ENCODE results near the gene PTPMT1.
"Not testable (repeated sequence)": the region's sequence is repeated elsewhere in the genome, so short reads cannot be mapped to it uniquely, and the experiment has no call there.

The PTPMT1 gene

GRCh38 chr11:47565340-47566148, at the start of gene PTPMT1:
TSS of gene PTPMT1 (plus strand) at chr11:47565599. CDS start at chr11:47565623, 24 bp downstream.
- peak; percentile 79 for DNase-seq (ENCODE audit: low spot score)

GRCh38 chr11:47516155-47516554, 49.2 kb upstream of the PTPMT1 start:
- DNase-seq (ENCODE audit: low spot score) = no peak

- DNase-seq (ENCODE audit: low spot score) = no peak
These were observed 48.2 kb upstream of the PTPMT1 start for GRCh38 chr11:47516984-47517853.

- no peak for DNase-seq (ENCODE audit: low spot score)
These were observed 47.0 kb upstream of the PTPMT1 start for GRCh38 chr11:47518212-47518964.

- no peak for DNase-seq (ENCODE audit: low spot score)
These were observed 41.7 kb upstream of the PTPMT1 start for GRCh38 chr11:47523490-47524225.

- DNase-seq (ENCODE audit: low spot score) = no peak
These were observed 41.0 kb upstream of the PTPMT1 start for GRCh38 chr11:47524291-47524874.

GRCh38 chr11:47526032-47526431, 39.4 kb upstream of the PTPMT1 start:
- not testable (repeated sequence) for DNase-seq (ENCODE audit: low spot score)

- no peak for DNase-seq (ENCODE audit: low spot score)
These were observed 38.2 kb upstream of the PTPMT1 start for GRCh38 chr11:47527186-47527585.

GRCh38 chr11:47529951-47530350, 35.4 kb upstream of the PTPMT1 start:
- no peak for DNase-seq (ENCODE audit: low spot score)

- DNase-seq (ENCODE audit: low spot score) = not testable (repeated sequence)
These were observed 34.7 kb upstream of the PTPMT1 start for GRCh38 chr11:47530721-47531120.

GRCh38 chr11:47531666-47532065, 33.7 kb upstream of the PTPMT1 start:
- no peak for DNase-seq (ENCODE audit: low spot score)

GRCh38 chr11:47532597-47533213, 32.7 kb upstream of the PTPMT1 start:
- DNase-seq (ENCODE audit: low spot score) = no peak

GRCh38 chr11:47533690-47534151, 31.7 kb upstream of the PTPMT1 start:
- no peak for DNase-seq (ENCODE audit: low spot score)

- no peak for DNase-seq (ENCODE audit: low spot score)
These were observed 30.6 kb upstream of the PTPMT1 start for GRCh38 chr11:47534704-47535251.

GRCh38 chr11:47536915-47537314, 28.5 kb upstream of the PTPMT1 start:
- DNase-seq (ENCODE audit: low spot score) = no peak

GRCh38 chr11:47538741-47539565, 26.4 kb upstream of the PTPMT1 start:
- DNase-seq (ENCODE audit: low spot score) = no peak

- no peak for DNase-seq (ENCODE audit: low spot score)
These were observed 25.7 kb upstream of the PTPMT1 start for GRCh38 chr11:47539681-47540039.

GRCh38 chr11:47541070-47541469, 24.3 kb upstream of the PTPMT1 start:
- no peak for DNase-seq (ENCODE audit: low spot score)

GRCh38 chr11:47545298-47545697, 20.1 kb upstream of the PTPMT1 start:
- no peak for DNase-seq (ENCODE audit: low spot score)

All from left forelimb (tissue), 1 donor.